Gastrocnemius medialis (tissue), 4 donors: Measurements from ENCODE around the gene STAT6.

ENCODE experiments used
- CTCF ChIP-seq, 5 experiments: fragments of 450-650 bp in 3 of 5; fragments of 200-600 bp in 2 of 5; sonication (generic) in 2 of 5; IDR thresholded peaks in 4 of 5; conservative IDR thresholded peaks in 1 of 5; 1 replicate in 4 of 5; 2 replicates in 1 of 5; pipeline ENCODE4 v1.5.1; 2016 to 2019; ENCODE audit warnings: antibody characterized with exemption in 5 of 5, mild to moderate bottlenecking in 3 of 5, moderate library complexity in 3 of 5
- POLR2A ChIP-seq, 2 donors: fragments of 450-650 bp; IDR thresholded peaks; one replicate each; pipeline ENCODE4 v1.6.1; 2017; ENCODE audit warnings: antibody characterized with exemption in 2 of 2, mild to moderate bottlenecking in 2 of 2, moderate library complexity in 2 of 2

- no peak for TF ChIP-seq CTCF (IDR thresholded peaks at IDR 0.05 in 4 of 5, conservative IDR thresholded peaks at IDR 0.05 in 1 of 5)
- TF ChIP-seq POLR2A (IDR thresholded peaks at IDR 0.05): no peak
These were observed 28.9 kb upstream of the STAT6 start for GRCh38 chr12:57139796-57140649.
